Measurements from ENCODE around the gene AFAP1.

AFAP1 gene

DNA sequence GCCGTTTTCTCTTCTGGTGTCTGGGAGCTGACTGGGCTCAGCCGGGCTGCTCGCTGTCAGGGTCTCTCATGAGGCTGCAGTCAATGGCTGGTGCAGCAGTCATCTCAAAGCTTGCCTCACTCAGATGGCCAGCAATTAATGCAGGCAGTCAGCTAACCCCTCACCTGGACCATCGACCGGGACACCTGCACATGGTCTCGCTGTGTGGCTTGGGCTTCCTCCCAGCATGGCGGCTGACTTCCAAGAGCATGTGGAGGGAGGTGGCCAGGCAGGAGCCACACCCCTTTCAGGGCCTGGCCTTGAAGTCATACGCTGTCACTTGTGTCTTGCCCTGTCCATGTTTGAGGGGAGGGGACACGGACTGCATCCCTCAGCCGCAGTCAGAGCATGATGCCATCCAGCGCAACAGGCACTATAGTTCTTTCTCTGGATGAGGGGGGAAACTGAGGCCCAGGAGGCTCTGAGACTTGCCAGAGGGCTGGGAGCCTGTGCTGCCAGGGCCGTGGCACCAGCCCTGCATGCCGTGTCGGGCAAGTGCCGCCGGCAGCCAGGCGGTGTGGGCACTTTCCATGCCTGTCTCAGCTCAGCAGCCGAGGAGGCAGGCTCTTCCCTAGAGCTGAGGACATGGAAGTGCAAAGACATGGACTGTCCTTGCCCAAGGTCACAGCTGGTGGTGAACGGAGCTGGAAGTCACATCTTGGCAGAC lies 201.8 kb downstream of the AFAP1 start:
- no peaks in the 10 kb centered on the region for H3K27me3 ChIP-seq (ENCODE audit: insufficient read depth, low read length, poor library complexity, severe bottlenecking)
- H3K4me3 ChIP-seq (ENCODE audit: low read length, poor library complexity, severe bottlenecking): no peak overlapping the region
- H4K20me1 ChIP-seq (ENCODE audit: insufficient read depth, low read length, poor library complexity, severe bottlenecking): no peaks in the 10 kb centered on the region
- no peak overlapping the region for H2AFZ ChIP-seq (ENCODE audit: low read length)
- no peaks in the 10 kb centered on the region for H3K36me3 ChIP-seq (ENCODE audit: insufficient read depth, low read length)
- no peak for TF ChIP-seq EZH2phosphoT487 (IDR thresholded peaks at IDR 0.05; ENCODE audit: borderline replicate concordance)
- TF ChIP-seq, protein P1, sequence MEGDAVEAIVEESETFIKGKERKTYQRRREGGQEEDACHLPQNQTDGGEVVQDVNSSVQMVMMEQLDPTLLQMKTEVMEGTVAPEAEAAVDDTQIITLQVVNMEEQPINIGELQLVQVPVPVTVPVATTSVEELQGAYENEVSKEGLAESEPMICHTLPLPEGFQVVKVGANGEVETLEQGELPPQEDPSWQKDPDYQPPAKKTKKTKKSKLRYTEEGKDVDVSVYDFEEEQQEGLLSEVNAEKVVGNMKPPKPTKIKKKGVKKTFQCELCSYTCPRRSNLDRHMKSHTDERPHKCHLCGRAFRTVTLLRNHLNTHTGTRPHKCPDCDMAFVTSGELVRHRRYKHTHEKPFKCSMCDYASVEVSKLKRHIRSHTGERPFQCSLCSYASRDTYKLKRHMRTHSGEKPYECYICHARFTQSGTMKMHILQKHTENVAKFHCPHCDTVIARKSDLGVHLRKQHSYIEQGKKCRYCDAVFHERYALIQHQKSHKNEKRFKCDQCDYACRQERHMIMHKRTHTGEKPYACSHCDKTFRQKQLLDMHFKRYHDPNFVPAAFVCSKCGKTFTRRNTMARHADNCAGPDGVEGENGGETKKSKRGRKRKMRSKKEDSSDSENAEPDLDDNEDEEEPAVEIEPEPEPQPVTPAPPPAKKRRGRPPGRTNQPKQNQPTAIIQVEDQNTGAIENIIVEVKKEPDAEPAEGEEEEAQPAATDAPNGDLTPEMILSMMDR (conservative IDR thresholded peaks at IDR 0.05; ENCODE audit: low read length): no peak
- no peak overlapping the region for H3K9ac ChIP-seq (ENCODE audit: low read depth, low read length, poor library complexity, severe bottlenecking)
- no peaks in the 10 kb centered on the region for H3K4me1 ChIP-seq (ENCODE audit: insufficient read depth, low read length, poor library complexity, severe bottlenecking)
- H3K79me2 ChIP-seq (ENCODE audit: insufficient read depth, low read length): no peaks in the 10 kb centered on the region
- no peak overlapping the region for H3K4me2 ChIP-seq (ENCODE audit: low read depth, low read length, poor library complexity, severe bottlenecking)
- no peaks in the 10 kb centered on the region for H3F3A ChIP-seq (ENCODE audit: low read depth)
- no peaks in the 10 kb centered on the region for H3K9me2 ChIP-seq (replicated peaks; ENCODE audit: low read depth, low read length)
- H3K9me3 ChIP-seq (ENCODE audit: insufficient read depth, low read depth, low read length): peaks cover 5% of the 10 kb centered on the region; the same call in 1 of the 2 replicates

GRCh38 chr4:7737268-7737645 lies 202.4 kb downstream of the AFAP1 start:
- TF ChIP-seq, protein P1 (conservative IDR thresholded peaks at IDR 0.05; ENCODE audit: low read length): no peak
- TF ChIP-seq EZH2phosphoT487 (IDR thresholded peaks at IDR 0.05; ENCODE audit: borderline replicate concordance): no peak
- H3K4me2 ChIP-seq (ENCODE audit: low read depth, low read length, poor library complexity, severe bottlenecking): no peak overlapping the region
- no peak overlapping the region for H2AFZ ChIP-seq (ENCODE audit: low read length)
- no peaks in the 10 kb centered on the region for H3F3A ChIP-seq (ENCODE audit: low read depth)
- no peak overlapping the region for H3K4me3 ChIP-seq (ENCODE audit: low read length, poor library complexity, severe bottlenecking)
- H3K79me2 ChIP-seq (ENCODE audit: insufficient read depth, low read length): no peaks in the 10 kb centered on the region
- H3K9me3 ChIP-seq (ENCODE audit: insufficient read depth, low read depth, low read length): peaks cover 5% of the 10 kb centered on the region; the same call in 1 of the 2 replicates
- H3K27me3 ChIP-seq (ENCODE audit: insufficient read depth, low read length, poor library complexity, severe bottlenecking): no peaks in the 10 kb centered on the region
- no peaks in the 10 kb centered on the region for H4K20me1 ChIP-seq (ENCODE audit: insufficient read depth, low read length, poor library complexity, severe bottlenecking)
- no peaks in the 10 kb centered on the region for H3K36me3 ChIP-seq (ENCODE audit: insufficient read depth, low read length)
- no peak overlapping the region for H3K9ac ChIP-seq (ENCODE audit: low read depth, low read length, poor library complexity, severe bottlenecking)
- no peaks in the 10 kb centered on the region for H3K9me2 ChIP-seq (replicated peaks; ENCODE audit: low read depth, low read length)
- H3K4me1 ChIP-seq (ENCODE audit: insufficient read depth, low read length, poor library complexity, severe bottlenecking): no peaks in the 10 kb centered on the region

- no peaks in the 10 kb centered on the region for H3K79me2 ChIP-seq (ENCODE audit: insufficient read depth, low read length)
- H3K27me3 ChIP-seq (ENCODE audit: insufficient read depth, low read length, poor library complexity, severe bottlenecking): no peaks in the 10 kb centered on the region
- TF ChIP-seq EZH2phosphoT487 (IDR thresholded peaks at IDR 0.05; ENCODE audit: borderline replicate concordance): no peak
- TF ChIP-seq, protein P1 (conservative IDR thresholded peaks at IDR 0.05; ENCODE audit: low read length): no peak
Measured at GRCh38 chr4:7736436-7737267, 203.0 kb downstream of the AFAP1 start.

More at GRCh38 chr4:7736436-7737267, 203.0 kb downstream of the AFAP1 start:
- Histone ChIP-seq H4K20me1 (ENCODE audit: insufficient read depth, low read length, poor library complexity, severe bottlenecking) (no peaks in the 10 kb centered on the region), H3K36me3 (ENCODE audit: insufficient read depth, low read length) (no peaks in the 10 kb centered on the region), H3K4me1 (ENCODE audit: insufficient read depth, low read length, poor library complexity, severe bottlenecking) (no peaks in the 10 kb centered on the region), H3K9me3 (ENCODE audit: insufficient read depth, low read depth, low read length) (peaks cover 5% of the 10 kb centered on the region; the same call in 1 of the 2 replicates), H3K9ac (ENCODE audit: low read depth, low read length, poor library complexity, severe bottlenecking) (no peak overlapping the region), H3F3A (ENCODE audit: low read depth) (no peaks in the 10 kb centered on the region), H3K9me2 (replicated peaks; ENCODE audit: low read depth, low read length) (no peaks in the 10 kb centered on the region), H3K4me2 (ENCODE audit: low read depth, low read length, poor library complexity, severe bottlenecking) (no peak overlapping the region), H2AFZ (ENCODE audit: low read length) (no peak overlapping the region), H3K4me3 (ENCODE audit: low read length, poor library complexity, severe bottlenecking) (no peak overlapping the region)

Measured in Loucy (cell line).